HepG2 (cell line): ENCODE measurements around the gene TBC1D20. TPM values are rescaled to one million over a fixed set of nuclear protein-coding genes. Genes with fewer than 3 reads are reported as not detected.

ENCODE experiments used
- MEIS2 ChIP-seq: sonication (generic); formaldehyde crosslinking; IDR thresholded peaks from 2 replicates; pipeline ENCODE4 v1.9.0; 2021; ENCODE audit warnings: mild to moderate bottlenecking, missing genetic modification reagents
- ZBTB43 ChIP-seq: sonication (generic); formaldehyde crosslinking; conservative IDR thresholded peaks from 2 replicates; pipeline ENCODE4 v1.4.0; 2020; ENCODE audit warnings: missing genetic modification reagents
- ZNF512B ChIP-seq: sonication (generic); formaldehyde crosslinking; IDR thresholded peaks from 2 replicates; pipeline ENCODE4 v1.5.1; 2020; ENCODE audit warnings: missing genetic modification reagents, mild to moderate bottlenecking, borderline replicate concordance
- polyA plus RNA-seq, 8 experiments: library from polyadenylated mRNA; depleted of rRNA in 3 of 8; stranded (reverse) in 7 of 8; unstranded in 1 of 8; fragments of >200 nt; fragmentation: Illumina TruSeq in 4 of 8; extraction: Trizol in 4 of 8; gene quantifications; 2 replicates each; pipeline versions ENCODE4 v1.2.1 to v1.2.3, GENCODE V29; 2011 to 2016; ENCODE audit warnings: low read depth in 4 of 8, missing spikeins in 1 of 8, mixed read lengths in 1 of 8; ENCODE audit not compliant: insufficient read depth in 1 of 8
- total RNA-seq, 5 experiments: library from RNA; depleted of rRNA; stranded (reverse); fragments of >200 nt; fragmentation: Illumina TruSeq; extraction: Trizol; gene quantifications; 2 replicates each; pipeline ENCODE4 v1.2.3, GENCODE V29; 2016; ENCODE audit warnings: low read depth in 1 of 5
- TF ChIP-seq, protein P1 (sequence below): IDR thresholded peaks from 2 replicates; pipeline ENCODE4 v1.6.1; 2016; ENCODE audit warnings: missing genetic modification reagents, missing compliant biosample characterization
- TF ChIP-seq, protein P2 (sequence below): sonication (generic); formaldehyde crosslinking; IDR thresholded peaks from 2 replicates; pipeline ENCODE4 v1.5.0; 2020; ENCODE audit warnings: missing genetic modification reagents, mild to moderate bottlenecking, borderline replicate concordance

TBC1D20 gene
- total and polyA plus RNA-seq, 2 of the 13 experiments (the other 11 are each of a cell fraction or from before 2014, with no cell fraction given) = 36.6 to 47.1 TPM

GRCh38 chr20:397432-398237 is 64.7 kb downstream of the TBC1D20 start (continued):
- TF ChIP-seq, protein P1, sequence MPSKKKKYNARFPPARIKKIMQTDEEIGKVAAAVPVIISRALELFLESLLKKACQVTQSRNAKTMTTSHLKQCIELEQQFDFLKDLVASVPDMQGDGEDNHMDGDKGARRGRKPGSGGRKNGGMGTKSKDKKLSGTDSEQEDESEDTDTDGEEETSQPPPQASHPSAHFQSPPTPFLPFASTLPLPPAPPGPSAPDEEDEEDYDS (CRISPR knock-in tag) = no peak
- TF ChIP-seq, protein P2, sequence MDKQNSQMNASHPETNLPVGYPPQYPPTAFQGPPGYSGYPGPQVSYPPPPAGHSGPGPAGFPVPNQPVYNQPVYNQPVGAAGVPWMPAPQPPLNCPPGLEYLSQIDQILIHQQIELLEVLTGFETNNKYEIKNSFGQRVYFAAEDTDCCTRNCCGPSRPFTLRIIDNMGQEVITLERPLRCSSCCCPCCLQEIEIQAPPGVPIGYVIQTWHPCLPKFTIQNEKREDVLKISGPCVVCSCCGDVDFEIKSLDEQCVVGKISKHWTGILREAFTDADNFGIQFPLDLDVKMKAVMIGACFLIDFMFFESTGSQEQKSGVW (CRISPR knock-in tag) = no peak
- no peak for TF ChIP-seq MEIS2 (CRISPR knock-in tag)
- no peak for TF ChIP-seq ZBTB43 (CRISPR knock-in tag)
- TF ChIP-seq ZNF512B (CRISPR knock-in tag) = 0 out of 2 replicates have a peak, but pooled peaks have one; percentile 58
- TF ChIP-seq, all 625 proteins: peak for 48
